Liver (tissue), 3 donors: ENCODE results near the gene COG4.

Experiments
- GABPA ChIP-seq, 2 donors: IDR thresholded peaks in 1 of 2; conservative IDR thresholded peaks in 1 of 2; 2 replicates each; pipeline ENCODE4 v1.6.1; 2016; ENCODE audit warnings: antibody characterized with exemption in 2 of 2, mild to moderate bottlenecking in 1 of 2, moderate library complexity in 1 of 2
- RAD21 ChIP-seq, 2 donors: IDR thresholded peaks; 2 replicates each; pipeline ENCODE4 v1.6.1; 2016; ENCODE audit warnings: antibody characterized with exemption in 2 of 2, mild to moderate bottlenecking in 2 of 2
- RXRA ChIP-seq, 2 donors: IDR thresholded peaks; 2 replicates each; pipeline ENCODE4 v1.6.1; 2017 to 2018; ENCODE audit warnings: antibody characterized with exemption in 2 of 2, mild to moderate bottlenecking in 1 of 2
- TAF1 ChIP-seq: conservative IDR thresholded peaks from 2 replicates; pipeline ENCODE4 v1.6.1; 2016; ENCODE audit warnings: antibody characterized with exemption, mild to moderate bottlenecking
- YY1 ChIP-seq: IDR thresholded peaks from 2 replicates; pipeline ENCODE4 v1.6.1; 2016; ENCODE audit warnings: antibody characterized with exemption, mild to moderate bottlenecking
- TF ChIP-seq, protein P1 (sequence below): fragments of 150-350 bp; IDR thresholded peaks from 2 replicates; pipeline ENCODE4 v1.5.1; 2017; ENCODE audit warnings: improper control_type of control experiment, low read depth, low read length; ENCODE audit not compliant: missing input control
- TF ChIP-seq, protein P2 (sequence below): IDR thresholded peaks from 2 replicates; pipeline ENCODE4 v1.6.1; 2016; ENCODE audit warnings: antibody characterized with exemption
- donor health status: healthy.
- donor health status: healthy.

DNA sequence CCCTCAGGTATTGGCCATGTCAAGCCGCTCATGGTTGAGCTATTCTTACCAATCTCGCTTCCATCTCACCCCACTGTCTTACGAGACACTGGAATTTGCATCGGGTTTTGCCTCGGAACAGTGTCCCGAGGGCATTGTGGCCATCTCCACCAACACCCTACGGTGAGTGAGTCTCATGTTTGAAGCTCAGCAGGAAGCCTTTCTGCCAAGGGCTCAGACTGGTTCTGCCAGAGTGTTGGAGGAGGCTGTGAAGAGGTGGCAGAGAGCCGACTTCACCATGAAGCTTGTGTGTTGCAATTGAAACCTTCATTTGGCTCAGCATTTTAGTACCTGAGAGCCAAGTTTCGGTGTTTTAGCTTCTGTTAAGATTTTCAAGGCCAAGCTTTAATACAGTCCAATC is 38.3 kb upstream of the COG4 start:
- TF ChIP-seq, protein P1, sequence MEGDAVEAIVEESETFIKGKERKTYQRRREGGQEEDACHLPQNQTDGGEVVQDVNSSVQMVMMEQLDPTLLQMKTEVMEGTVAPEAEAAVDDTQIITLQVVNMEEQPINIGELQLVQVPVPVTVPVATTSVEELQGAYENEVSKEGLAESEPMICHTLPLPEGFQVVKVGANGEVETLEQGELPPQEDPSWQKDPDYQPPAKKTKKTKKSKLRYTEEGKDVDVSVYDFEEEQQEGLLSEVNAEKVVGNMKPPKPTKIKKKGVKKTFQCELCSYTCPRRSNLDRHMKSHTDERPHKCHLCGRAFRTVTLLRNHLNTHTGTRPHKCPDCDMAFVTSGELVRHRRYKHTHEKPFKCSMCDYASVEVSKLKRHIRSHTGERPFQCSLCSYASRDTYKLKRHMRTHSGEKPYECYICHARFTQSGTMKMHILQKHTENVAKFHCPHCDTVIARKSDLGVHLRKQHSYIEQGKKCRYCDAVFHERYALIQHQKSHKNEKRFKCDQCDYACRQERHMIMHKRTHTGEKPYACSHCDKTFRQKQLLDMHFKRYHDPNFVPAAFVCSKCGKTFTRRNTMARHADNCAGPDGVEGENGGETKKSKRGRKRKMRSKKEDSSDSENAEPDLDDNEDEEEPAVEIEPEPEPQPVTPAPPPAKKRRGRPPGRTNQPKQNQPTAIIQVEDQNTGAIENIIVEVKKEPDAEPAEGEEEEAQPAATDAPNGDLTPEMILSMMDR = no peak
- TF ChIP-seq RAD21 (IDR thresholded peaks at IDR 0.05) (no peak), GABPA (IDR thresholded peaks at IDR 0.05 in 1 of 2, conservative IDR thresholded peaks at IDR 0.05 in 1 of 2) (no peak), RXRA (IDR thresholded peaks at IDR 0.05) (no peak), YY1 (peak; percentile 33), TAF1 (no peak)
- TF ChIP-seq, protein P2, sequence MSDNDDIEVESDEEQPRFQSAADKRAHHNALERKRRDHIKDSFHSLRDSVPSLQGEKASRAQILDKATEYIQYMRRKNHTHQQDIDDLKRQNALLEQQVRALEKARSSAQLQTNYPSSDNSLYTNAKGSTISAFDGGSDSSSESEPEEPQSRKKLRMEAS = no peak
